Parathyroid adenoma (tissue), 2 donors: ENCODE data around the gene ALDOC.

Experiments used
- H2AFZ ChIP-seq: fragments of 300-600 bp; sonication (generic); one replicate; pipeline ENCODE4 v1.7.0; 2017; ENCODE audit warnings: antibody characterized with exemption, mild to moderate bottlenecking
- H3K27ac ChIP-seq: fragments of 300-600 bp; sonication (generic); one replicate; pipeline ENCODE4 v1.7.0; 2017
- H3K27me3 ChIP-seq: fragments of 300-600 bp; sonication (generic); one replicate; pipeline ENCODE4 v1.7.0; 2017; ENCODE audit warnings: low read length; ENCODE audit not compliant: control insufficient read depth, insufficient read depth
- H3K36me3 ChIP-seq: fragments of 300-600 bp; sonication (generic); one replicate; pipeline ENCODE4 v1.7.0; 2017; ENCODE audit warnings: low read length; ENCODE audit not compliant: control insufficient read depth, insufficient read depth
- H3K4me1 ChIP-seq: fragments of 300-600 bp; sonication (generic); one replicate; pipeline ENCODE4 v1.7.0; 2017; ENCODE audit warnings: control low read depth
- H3K4me2 ChIP-seq: fragments of 300-600 bp; sonication (generic); one replicate; pipeline ENCODE4 v1.7.0; 2017; ENCODE audit warnings: low read length
- H3K4me3 ChIP-seq: fragments of 300-600 bp; sonication (generic); one replicate; pipeline ENCODE4 v1.7.0; 2017; ENCODE audit warnings: low read depth, low read length
- H3K79me2 ChIP-seq: fragments of 300-600 bp; sonication (generic); one replicate; pipeline ENCODE4 v1.7.0; 2017; ENCODE audit warnings: control low read depth
- H3K9ac ChIP-seq: fragments of 300-600 bp; sonication (generic); one replicate; pipeline ENCODE4 v1.7.0; 2017; ENCODE audit warnings: mild to moderate bottlenecking
- H3K9me3 ChIP-seq: fragments of 300-600 bp; sonication (generic); one replicate; pipeline ENCODE4 v1.7.0; 2017; ENCODE audit warnings: low read length; ENCODE audit not compliant: control insufficient read depth
- TF ChIP-seq, protein P1 (sequence below): fragments of 300-600 bp; sonication (generic); IDR thresholded peaks from one replicate; pipeline ENCODE4 v1.7.0; 2017; ENCODE audit warnings: antibody characterized with exemption, mild to moderate bottlenecking
- donor health status: primary hyperparathyroidism.

Gene ALDOC

DNA sequence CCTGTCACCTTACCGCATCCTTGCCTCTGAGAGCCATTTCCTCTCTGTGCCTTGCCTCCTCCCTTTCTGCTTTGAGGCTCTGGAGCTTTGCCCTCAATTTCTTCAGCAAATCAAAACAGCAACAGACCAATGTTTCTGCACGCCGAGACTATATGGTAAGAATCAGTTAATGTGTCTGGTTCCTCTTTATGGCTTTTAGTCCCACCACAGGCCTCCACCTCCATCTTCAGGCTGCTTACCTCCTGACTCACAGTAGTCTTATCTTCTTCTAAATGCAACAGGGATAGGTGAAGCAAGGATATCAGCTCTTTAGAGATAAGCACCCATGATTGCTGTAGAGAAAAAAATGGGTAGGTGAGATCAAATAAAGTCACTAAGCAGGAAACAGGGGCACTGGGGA lies 9.2 kb upstream of the ALDOC start:
- TF ChIP-seq, protein P1, sequence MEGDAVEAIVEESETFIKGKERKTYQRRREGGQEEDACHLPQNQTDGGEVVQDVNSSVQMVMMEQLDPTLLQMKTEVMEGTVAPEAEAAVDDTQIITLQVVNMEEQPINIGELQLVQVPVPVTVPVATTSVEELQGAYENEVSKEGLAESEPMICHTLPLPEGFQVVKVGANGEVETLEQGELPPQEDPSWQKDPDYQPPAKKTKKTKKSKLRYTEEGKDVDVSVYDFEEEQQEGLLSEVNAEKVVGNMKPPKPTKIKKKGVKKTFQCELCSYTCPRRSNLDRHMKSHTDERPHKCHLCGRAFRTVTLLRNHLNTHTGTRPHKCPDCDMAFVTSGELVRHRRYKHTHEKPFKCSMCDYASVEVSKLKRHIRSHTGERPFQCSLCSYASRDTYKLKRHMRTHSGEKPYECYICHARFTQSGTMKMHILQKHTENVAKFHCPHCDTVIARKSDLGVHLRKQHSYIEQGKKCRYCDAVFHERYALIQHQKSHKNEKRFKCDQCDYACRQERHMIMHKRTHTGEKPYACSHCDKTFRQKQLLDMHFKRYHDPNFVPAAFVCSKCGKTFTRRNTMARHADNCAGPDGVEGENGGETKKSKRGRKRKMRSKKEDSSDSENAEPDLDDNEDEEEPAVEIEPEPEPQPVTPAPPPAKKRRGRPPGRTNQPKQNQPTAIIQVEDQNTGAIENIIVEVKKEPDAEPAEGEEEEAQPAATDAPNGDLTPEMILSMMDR: no peak
- H3K36me3 ChIP-seq: no peaks in the 10 kb centered on the region

DNA sequence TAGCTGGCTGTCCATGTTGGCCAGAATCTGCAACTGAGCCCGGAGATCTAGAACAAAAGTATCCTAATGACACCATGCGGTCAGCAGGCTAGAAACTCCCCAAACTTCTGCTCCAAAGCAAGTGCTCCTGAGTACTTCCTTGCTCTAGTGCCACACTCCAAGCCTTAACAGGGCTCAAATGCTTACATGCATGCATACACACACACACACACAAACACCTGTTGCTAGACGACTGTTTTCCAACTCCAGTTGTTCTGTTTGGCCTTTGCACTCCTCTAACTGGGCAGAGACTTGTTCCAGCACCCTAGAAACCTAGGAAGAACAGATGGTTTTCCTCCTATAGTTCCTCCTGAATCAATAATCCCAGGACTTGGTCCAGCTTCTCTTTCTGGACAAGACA lies 7.7 kb upstream of the ALDOC start:
- no peaks in the 10 kb centered on the region for H3K9me3 ChIP-seq
- no peaks in the 10 kb centered on the region for H3K4me1 ChIP-seq
- H2AFZ ChIP-seq: no peak overlapping the region
- H3K36me3 ChIP-seq: no peaks in the 10 kb centered on the region
- H3K79me2 ChIP-seq: no peaks in the 10 kb centered on the region
- TF ChIP-seq, protein P1: no peak
- no peaks in the 10 kb centered on the region for H3K27me3 ChIP-seq
- no peak overlapping the region for H3K4me2 ChIP-seq
- H3K4me3 ChIP-seq: no peak overlapping the region
- H3K9ac ChIP-seq: no peak overlapping the region
- no peak overlapping the region for H3K27ac ChIP-seq

More for the DNA sequence above, 9.2 kb upstream of the ALDOC start:
- Histone ChIP-seq H2AFZ (no peak overlapping the region), H3K79me2 (no peaks in the 10 kb centered on the region), H3K4me2 (no peak overlapping the region), H3K27ac (no peak overlapping the region), H3K4me3 (no peak overlapping the region), H3K4me1 (no peaks in the 10 kb centered on the region), H3K9ac (no peak overlapping the region), H3K9me3 (no peaks in the 10 kb centered on the region), H3K27me3 (no peaks in the 10 kb centered on the region)

DNA sequence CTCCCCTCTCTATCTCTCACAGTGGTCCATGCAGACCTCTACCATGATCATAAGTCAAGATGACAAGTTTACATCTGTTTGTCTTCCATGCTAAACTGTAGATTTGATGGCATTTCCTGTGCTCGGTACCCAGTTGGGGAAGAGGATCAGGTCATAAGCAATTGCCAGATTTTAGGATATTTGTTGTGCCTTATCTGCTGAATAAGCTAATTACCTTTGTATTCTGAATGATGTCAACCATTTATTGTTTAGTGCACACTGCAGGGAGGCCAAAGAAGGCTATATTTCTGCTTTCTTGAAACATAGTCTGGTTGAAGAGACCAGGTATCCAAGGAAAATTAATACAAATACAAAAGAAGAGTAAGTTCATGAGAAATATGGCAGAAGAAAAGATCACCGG lies 5.8 kb upstream of the ALDOC start:
- Histone ChIP-seq H3K9ac (no peak overlapping the region), H3K4me3 (no peak overlapping the region), H3K36me3 (no peaks in the 10 kb centered on the region), H3K79me2 (no peaks in the 10 kb centered on the region), H2AFZ (no peak overlapping the region), H3K9me3 (no peaks in the 10 kb centered on the region), H3K4me1 (no peaks in the 10 kb centered on the region), H3K27ac (no peak overlapping the region), H3K27me3 (no peaks in the 10 kb centered on the region), H3K4me2 (no peak overlapping the region)
- TF ChIP-seq, protein P1: no peak

DNA sequence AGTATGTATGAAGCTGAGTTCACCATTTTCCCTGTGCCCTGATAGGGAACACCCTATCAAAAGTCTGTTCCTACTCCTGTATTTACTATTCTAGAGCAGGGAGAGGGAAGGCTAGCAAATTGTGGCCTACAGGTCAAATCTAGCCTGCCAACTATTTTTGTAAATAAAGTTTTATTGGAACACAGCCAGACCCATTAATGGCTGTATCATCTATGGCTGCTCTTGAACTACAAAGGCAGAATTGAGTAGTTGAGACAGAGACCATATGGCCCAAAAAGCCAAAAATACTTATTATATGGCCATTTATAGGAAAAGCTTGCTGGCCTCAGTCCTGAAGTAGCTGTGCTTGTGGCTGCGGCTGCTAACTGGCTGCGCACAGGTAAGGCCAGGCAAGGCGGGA lies 4.3 kb upstream of the ALDOC start:
- no peaks in the 10 kb centered on the region for H3K4me1 ChIP-seq
- no peaks in the 10 kb centered on the region for H3K36me3 ChIP-seq
- no peak overlapping the region for H3K9ac ChIP-seq
- TF ChIP-seq, protein P1: no peak
- no peak overlapping the region for H2AFZ ChIP-seq
- no peak overlapping the region for H3K4me2 ChIP-seq
- no peak overlapping the region for H3K4me3 ChIP-seq
- no peaks in the 10 kb centered on the region for H3K79me2 ChIP-seq
- no peaks in the 10 kb centered on the region for H3K27me3 ChIP-seq
- H3K9me3 ChIP-seq: no peaks in the 10 kb centered on the region
- no peak overlapping the region for H3K27ac ChIP-seq

DNA sequence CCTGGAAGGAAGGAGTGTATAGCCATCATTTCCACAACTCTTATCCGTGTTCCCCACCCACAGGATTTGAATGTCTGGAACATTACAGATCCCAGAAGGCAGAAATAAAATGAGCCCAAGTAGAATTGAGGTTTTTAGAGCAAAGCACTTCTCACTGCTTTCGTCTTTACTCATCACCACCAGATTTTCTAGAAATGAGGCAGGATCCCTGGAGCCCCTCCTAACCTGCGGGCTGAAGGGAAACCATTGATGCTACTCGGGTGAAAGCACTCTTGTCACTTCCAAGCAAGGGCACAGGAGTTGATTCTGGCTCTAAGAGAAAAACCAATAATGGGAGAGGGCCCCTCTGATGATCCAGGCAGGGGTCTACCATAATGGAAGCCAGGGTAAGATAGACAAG lies 2.8 kb upstream of the ALDOC start:
- no peak overlapping the region for H3K4me3 ChIP-seq
- no peak overlapping the region for H3K9ac ChIP-seq
- no peaks in the 10 kb centered on the region for H3K9me3 ChIP-seq
- H3K27ac ChIP-seq: no peak overlapping the region
- no peaks in the 10 kb centered on the region for H3K4me1 ChIP-seq
- no peaks in the 10 kb centered on the region for H3K79me2 ChIP-seq
- no peak overlapping the region for H3K4me2 ChIP-seq
- H3K27me3 ChIP-seq: no peaks in the 10 kb centered on the region
- TF ChIP-seq, protein P1: no peak
- no peaks in the 10 kb centered on the region for H3K36me3 ChIP-seq
- H2AFZ ChIP-seq: no peak overlapping the region
